HG03342 (cell line): Measurements from ENCODE around the gene LARGE1.
"Not testable (repeated sequence)": the region's sequence is repeated elsewhere in the genome, so short reads cannot be mapped to it uniquely, and the experiment has no call there.

ENCODE experiments used
- ATAC-seq: cut with Tn5 transposase; IDR thresholded peaks from one replicate; pipeline ENCODE4 v1.9.1; 2021; ENCODE audit warnings: mild to moderate bottlenecking, moderate library complexity; ENCODE audit not compliant: unreplicated experiment

The LARGE1 gene

DNA sequence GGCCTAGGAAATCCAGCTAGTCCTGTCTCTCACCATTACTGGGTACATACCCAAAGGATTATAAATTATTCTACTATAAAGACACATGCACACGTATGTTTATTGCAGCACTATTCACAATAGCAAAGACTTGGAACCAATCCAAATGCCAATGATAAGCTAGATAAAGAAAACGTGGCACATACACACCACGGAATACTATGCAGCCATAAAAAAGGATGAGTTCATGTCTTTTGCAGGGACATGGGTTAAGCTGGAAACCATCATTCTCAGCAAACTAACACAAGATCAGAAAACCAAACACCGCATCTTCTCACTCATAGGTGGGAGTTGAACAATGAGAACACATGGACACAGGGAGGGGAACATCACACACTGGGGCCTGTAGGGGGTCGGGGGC, 61.6 kb downstream of the LARGE1 start:
- ATAC-seq = not testable (repeated sequence)

DNA sequence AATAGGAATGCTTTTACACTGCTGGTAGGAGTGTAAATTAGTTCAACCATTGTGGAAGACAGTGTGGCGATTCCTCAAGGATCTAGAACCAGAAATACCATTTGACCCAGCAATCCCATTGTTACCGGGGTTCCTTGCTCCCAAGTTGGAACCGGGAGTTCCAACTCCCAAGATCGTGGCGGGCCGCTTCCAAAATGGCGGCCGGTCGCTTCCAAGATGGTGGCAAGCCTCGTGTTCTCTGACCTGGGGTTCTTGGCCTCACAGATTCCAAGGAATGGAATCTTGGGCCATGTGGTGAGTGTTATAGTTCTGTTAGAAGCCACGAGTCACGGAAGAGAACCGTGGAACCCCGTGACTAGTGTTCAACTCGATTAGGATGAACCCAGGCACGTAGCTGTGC, 62.5 kb downstream of the LARGE1 start:
- not testable (repeated sequence) for ATAC-seq

DNA sequence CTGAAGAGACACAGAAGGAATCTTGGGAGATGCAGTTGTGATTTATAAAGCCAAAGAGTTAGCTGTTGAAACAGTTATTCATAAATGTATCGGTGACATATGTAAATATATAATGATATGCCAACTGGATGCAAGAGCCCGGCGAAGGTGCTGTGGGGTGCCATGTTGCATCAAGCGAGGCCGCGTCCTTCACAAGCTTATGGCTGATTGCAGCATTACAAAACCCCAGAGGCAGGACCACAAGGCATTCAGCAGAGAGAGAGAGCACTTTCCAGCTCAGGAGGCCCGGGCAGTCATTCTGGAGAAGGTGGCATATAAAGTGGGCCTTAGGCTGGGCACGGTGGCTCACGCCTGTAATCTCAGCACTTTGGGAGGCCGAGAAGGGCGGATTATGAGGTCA, 65.6 kb downstream of the LARGE1 start:
- ATAC-seq = no peak

DNA sequence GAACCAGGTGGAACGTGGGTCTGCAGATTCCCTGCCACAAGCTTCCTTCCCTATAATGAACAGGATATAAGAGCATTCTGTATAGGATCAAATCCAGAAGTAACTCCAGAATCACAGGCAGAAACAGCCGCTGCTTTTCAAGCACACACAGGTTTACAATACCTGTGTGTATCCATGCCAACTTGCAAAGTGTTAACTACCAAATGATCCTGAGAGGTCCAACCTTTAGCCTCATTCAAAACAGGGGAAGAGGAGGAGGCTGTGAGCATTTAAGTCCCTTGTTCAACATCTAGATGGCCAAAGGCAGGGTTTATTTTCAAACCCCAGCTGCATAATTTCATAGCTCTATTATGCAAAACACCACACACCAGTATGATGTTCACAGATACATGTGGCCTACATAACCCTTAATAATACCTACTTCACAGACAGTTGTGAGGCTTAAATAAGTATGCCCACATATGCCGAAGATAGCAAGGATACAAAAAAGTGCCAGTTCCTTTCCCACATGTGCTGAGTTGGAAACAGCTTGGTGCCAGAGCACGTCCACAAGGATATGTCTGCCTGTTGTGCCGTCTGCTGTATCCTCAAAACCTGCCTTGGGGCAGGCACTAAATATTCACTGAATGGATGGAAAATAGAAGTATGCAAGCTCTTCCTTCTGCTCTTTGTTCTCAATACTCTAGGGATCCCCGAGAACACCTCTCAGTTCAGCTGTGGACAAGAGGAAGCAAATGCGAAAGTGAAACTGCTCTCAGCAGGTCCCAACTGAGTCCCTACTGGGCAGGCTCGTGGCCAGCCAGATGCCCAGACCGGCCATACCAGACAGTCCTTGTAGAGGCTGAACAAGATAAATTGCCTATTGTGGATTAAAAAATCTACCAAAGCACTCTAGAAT, 66.8 kb downstream of the LARGE1 start:
- ATAC-seq = peak; percentile 73

DNA sequence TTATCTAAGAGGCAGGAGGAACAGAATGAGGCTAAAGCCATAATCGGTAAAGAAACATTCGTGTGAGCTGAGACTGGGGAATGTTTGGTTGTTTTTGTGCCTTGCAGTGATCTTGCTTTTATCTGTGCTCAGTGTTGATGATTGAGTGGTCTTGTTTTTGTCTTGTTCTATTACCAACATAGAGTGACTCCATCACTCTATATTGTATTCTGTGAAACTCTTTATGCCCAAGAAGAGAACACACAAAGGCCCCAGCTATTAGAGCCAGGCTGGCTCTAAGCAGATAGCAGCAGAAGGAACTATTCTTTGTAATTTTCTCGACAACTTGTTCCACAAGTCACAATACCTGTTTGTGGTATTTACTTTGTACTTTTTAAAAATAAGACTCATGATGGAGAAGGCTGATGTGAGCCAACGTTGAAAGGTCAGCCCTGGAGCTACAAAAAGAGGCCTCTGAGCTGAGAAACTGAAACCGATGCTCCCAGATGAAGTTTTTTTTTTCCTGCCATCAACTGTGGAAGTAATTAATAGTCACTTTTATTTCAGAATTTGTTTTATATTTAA, 68.4 kb downstream of the LARGE1 start:
- ATAC-seq = no peak

DNA sequence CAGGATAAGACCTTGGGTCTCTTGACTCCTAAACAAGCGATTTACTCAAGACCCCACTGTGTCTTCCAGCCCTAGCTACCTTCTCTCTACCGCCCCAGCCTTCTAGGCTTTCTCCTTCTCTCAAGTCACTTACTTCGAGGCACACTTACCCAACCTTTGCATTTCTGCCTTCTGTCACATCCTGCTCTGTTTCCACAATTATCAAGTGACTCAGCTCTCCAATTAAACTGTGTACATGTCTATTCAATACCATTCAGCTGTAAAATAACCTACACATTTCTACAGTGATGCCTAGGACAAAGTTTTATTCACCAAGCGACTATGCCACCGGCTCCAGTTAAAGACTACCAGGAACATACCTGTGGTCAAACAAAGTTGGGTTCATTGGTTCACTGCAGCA, 69.0 kb downstream of the LARGE1 start:
- no peak for ATAC-seq

DNA sequence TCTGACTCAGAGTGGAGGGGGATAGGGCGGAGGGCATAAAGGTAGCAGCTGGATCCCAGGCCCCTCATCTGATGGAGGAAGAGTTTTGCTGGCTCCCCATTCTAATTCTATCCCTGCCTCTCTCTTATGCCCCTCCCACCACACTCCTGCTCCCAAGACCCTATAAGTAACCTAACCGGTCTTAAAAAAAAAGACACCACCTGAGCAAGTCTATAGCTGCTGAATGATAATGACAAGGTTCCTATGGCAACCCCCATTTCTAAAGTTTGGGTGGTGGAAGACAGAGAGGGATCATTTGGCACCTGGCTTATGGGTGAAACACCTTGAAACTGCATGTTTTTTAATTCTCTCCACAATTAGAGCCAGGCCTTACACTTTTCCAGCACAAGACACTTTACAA, 69.6 kb downstream of the LARGE1 start:
- no peak for ATAC-seq

DNA sequence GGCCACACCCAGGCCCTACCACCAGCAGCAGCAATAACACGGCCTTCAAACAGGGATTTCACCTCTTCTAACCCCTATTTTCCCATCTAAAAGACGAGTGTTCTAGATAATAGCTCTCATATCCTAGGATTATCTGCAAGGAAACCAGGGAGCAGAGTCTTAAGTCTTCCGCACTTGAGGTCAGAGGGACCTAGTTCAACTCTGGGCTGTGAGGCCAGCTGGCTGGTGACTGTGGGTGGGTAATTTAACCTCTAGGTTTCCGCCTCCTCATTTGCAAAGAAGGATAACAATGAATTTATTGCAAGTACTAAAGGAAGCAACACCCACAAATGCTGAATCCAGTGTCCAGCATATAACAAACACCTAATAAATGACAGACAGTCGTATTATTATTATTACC, 70.1 kb downstream of the LARGE1 start:
- ATAC-seq = no peak

DNA sequence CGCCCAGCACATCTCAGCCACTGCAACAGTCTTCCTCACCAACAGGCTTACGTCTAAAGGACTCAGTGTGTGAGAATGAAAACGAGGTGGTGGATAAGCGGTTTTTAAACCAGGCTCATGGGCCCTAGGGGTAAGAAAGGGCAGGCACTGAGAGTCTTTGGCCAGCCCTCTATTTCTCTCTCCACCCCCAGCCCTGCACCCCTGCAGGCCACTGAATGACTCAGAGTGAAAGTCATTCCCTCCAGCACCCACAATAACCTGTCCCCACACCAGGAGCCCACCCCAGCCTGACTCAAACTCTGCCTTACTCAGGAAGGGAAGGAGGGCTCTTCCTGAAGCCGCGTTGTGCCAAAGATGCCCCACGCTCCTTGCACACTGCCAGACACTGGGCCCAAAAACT, 72.0 kb downstream of the LARGE1 start:
- no peak for ATAC-seq

DNA sequence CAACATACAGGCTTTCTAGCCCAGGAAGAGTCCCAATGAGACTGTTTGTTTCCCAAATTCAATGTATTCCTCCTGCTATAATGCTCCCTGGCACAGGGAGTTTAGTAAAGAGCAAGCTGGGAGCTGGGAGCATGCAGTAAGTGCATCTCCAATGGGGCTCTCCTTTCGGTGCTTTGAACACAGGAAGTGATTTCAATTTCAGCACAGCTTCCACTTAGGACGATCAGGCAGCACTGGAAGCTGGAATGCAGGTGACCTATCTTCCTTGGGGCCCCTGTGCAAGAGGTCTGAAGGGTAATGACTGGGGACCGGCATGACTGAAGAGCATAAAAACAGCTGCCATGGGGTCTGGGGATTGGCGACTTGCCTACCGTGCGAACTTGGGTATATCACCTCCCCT, 76.0 kb downstream of the LARGE1 start:
- ATAC-seq = no peak

DNA sequence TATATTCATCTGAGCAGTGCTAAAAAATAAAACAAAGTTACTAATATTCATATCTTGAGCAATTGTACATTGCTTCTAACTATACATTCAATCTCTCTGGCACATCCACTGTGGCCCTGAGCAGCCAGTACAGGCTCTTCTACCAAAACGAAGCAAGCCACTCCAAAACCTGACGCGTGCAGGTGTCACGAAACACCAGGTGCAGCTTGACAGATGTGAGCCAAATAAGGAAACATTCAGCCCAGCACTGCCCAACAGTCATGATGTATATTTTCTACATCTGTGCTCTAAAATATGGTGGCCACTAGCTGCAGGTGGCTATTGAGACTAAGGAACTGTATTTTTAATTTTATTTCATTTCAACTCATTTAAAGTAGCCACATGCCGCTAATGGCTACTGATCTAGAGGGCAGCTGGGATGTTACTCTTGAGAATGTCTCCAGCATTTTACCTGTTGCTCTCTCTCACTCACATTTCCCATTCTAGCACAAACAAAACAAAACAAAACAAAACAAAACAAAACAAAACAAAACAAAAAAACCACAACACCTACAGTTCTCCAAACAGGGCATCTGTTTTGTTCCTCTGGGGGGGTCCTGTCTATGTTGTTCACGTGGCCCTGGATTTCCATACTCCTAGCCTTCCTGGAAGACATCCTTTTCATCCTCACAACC, 77.7 kb downstream of the LARGE1 start:
- no peak for ATAC-seq

DNA sequence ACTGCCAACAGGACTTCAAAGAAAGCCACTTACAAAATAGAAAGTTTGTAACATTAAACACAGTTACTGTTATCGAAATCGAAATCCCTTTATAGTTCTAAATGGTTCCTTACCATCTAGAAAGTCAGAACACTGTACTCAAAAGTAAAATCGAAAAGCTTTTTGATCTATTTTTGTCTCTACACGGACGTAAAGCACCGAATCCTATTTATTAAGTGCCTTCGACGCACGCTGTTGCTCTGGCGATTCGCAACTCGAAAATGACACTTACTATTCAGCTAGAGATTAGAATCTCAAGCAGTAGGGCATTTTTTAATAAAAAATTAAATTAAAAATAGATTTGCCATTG, 78.3 kb downstream of the LARGE1 start:
- ATAC-seq = no peak

DNA sequence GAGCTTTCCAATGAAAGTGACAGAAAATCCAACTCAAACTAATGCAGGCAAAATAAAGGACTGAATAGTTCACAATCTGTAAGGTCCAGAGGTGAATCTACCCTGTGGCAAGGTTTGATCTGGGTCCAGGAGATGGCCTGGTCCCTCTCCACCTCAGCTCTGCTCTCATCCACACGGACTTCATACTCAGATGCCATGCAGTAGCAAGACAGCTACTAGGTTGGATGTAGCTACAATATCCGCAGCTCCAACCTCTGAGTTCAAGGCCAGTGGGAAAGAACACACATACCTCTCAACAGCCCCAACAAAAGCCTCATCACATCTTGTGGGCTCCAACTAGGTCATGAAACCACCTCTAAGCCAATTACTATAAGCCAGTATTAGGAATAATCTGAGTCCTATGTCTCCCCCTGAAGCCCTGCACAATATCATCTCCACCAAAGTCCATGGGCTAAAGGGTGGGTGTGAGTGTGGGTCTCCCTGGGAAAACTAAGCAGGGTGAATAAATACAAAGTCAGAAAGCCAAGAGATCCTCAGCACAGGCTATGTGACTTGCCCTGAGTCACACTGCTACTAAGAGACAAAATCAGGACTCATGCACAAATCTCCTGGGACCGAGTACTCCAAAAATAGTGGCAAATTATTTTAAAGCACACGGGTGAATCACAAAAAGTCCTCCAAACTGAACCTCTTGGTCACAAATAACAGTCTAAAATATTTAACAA, 78.8 kb downstream of the LARGE1 start:
- no peak for ATAC-seq

DNA sequence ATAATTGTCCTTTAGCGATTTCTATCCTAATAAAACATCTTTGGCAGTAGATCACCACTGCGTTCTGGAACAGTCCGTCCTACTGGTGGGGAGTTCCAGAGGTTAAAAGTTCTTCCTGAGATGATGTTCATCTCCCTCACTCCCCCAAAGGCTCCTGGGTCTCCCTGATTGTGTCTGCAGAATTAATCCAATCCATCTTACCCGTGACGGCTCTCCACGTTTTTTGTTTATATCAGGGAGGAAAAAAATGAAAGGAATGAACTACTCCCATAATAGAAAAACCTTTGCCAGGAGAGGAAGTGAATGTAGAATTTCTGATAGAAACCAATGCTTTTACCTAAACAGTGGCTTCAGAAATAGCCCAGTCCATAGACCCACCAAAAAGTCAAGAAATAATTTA, 81.6 kb downstream of the LARGE1 start:
- ATAC-seq = no peak

DNA sequence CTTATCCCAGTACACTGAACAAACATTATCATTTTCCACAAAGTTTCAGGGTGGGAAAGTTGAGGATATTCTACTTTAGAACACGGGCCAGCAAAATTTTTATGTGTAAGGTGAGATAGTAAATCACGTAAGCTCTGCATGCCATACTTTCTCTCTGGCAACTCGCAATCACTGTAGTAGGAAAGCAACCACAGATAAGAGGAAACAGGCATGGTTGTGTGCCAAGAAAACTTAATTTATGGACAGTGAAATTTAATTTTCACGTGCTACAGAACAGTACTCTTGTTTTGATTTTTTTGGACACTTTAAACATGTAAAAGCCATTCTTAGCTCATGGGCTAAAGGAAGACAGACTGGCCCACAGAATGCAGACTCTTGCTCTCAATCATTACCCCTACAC, 82.5 kb downstream of the LARGE1 start:
- ATAC-seq = no peak

DNA sequence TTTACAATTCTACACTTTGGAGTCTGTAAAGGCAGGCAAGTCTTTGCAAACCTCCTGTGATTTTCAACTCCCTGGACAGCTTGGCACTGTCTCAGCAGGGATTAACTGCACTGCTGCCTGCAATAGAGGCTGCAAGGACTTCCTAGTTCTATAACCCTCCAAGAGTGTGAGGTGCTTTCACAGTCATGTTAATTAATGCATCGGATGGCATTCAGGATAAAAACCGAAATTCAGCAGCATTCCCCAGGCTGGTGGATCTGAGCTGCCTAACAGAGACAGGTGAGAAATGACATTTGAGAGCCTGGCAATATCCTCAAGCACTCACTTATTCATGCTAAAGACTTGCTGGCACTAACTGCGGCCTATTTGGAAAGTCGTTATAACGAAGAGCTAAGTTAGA, 85.0 kb downstream of the LARGE1 start:
- ATAC-seq = no peak

DNA sequence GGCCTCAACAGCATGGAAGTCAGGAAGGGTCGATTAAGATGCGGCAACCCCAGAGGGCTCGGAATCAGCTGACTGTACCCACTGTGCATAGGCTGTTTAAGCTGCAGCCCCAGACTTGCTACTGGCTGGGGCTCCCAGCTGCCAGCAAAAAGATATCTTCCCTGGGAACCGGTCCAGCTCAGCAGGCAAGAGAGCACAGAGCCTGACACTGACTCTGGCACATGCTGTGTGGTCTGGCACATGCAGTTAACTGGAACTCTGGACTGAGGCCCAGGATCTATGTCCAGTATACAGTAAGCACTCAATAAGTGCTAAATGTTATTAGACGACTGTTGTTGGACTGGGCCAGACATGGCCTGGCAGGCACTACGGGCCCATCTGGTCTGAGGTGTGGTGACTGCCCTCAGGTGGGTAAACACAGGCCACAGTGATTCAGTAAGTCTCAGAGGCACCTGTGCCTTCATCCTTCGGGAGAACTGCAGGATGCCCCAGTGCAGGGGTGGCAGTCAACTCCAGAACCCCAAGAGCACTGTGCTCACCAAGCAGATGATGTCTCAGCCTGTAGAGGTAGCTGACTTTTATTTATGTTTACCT, 87.6 kb downstream of the LARGE1 start:
- no peak for ATAC-seq

DNA sequence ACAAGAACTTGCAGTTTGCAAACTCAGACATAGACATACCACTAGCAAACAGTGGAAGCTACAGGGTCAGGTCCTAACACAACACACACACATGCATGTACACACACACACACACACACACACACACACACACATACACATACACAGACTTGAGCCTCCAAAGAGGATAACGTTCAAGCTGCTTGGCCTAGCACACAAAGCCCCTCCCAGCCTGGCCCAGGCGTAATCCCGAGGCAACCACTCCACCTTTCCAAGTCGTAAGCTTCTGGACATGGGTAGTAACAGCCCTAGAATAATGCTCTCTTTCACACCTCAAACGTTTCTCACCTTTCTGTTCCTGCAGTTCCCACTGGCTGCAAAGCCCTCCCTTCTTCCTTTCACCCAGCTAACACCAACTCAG, 88.6 kb downstream of the LARGE1 start:
- ATAC-seq = no peak

DNA sequence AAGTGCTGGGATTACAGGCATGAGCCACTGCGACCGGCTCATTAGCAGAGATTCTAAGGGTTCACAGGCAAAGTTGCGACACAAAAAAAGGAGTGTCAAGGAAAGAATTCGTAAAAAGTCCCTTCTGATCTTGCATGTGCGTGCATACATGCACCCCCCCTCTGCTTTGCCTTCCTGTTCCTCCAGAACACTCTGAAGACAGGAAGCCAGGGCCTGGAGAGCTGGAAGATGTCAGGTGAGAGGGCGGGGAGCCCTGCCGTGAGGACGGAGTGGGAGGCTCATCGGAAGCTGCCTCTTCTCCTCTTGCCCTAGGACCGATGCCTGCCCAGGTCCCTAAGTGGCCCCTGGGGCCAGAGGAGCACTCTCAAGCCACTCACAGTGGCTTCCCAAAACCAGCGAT, 89.1 kb downstream of the LARGE1 start:
- ATAC-seq = no peak

DNA sequence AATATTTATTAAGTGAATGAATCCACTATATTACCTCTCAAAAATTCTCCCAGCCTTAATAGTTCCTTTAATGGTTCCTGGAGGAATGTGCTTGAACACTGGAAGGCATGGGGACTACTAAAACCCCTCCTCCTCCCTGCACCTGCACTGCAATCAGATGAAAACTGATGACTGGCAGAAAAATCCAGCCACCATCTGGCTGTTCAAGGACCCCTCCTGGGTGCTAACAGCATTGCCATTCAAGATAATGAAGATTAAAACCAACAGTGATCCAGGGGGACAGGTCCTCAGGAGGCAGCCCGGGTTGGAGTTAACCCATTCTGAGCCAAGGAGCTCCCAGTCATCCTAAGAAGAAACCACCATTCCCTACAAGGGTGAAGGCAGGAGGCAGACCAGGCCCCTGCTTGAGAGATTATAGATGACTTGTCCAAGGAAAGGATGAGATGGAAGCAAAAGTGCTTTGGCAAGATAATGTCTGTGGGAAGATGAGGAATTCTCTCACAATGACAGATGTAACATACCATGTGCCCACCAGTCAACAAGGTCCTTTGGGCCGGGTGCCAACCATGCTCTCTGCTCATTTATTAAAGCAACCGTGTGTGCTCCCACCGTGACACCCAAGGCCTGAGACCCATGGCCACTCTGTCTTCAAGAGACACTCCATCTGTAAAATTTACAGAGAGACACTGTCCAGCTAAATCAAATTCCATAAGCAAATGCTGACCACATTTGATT, 90.6 kb downstream of the LARGE1 start:
- ATAC-seq = no peak

DNA sequence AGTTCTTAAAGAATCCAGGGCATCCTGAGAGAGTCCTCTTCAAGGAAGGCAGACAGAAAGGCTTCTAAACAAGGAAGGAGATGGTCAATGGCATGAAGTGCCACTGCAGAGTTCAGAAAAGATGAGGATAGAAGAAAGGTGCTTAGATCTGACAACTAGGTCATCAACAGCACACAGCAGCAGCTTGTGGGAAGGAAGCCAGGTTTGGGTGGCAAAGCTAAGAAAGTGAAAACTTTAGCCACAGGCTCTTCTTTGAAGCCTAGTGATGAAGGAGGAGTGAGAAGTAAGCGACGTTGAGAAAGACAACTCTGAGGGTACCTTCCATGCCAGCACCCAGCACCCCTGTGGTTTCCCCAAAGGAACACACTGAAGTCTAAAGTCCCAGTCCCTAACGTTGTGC, 92.0 kb downstream of the LARGE1 start:
- ATAC-seq = no peak
